H1 (cell line): ENCODE results near the gene TMEM131L. TPM values are rescaled to one million over a fixed set of nuclear protein-coding genes. Genes with fewer than 3 reads are reported as not detected.

Source experiments
- CTCF ChIA-PET: fragments of 300-600 bp; sonication (Branson Sonifier 250); formaldehyde crosslinking; loops from one replicate; lab custom pipeline; 2021; ENCODE audit not compliant: partially characterized antibody; lab: Charles Lee
- POLR2A ChIA-PET: fragments of 300-600 bp; sonication (Branson Sonifier 250); formaldehyde crosslinking; loops from one replicate; lab custom pipeline; 2021; ENCODE audit warnings: inconsistent platforms; ENCODE audit not compliant: partially characterized antibody; lab: Charles Lee
- DNase-seq, 2 experiments: peaks; one replicate each; pipeline versions ENCODE4 v3.0.0 to v3.0.0-alpha.2; 2010 to 2022; ENCODE audit warnings: low spot score in 2 of 2, low read depth in 1 of 2, mixed read lengths in 1 of 2
- FAIRE-seq: peaks from 2 replicates; lab custom pipeline; 2011; peaks lifted over from hg19 to GRCh38; lab: Jason Lieb, UNC
- H2AFZ ChIP-seq: 2 replicates; pipeline ENCODE4 v1.8.1; 2012; ENCODE audit warnings: low read length, inconsistent platforms
- H2AK5ac ChIP-seq: 2 replicates; pipeline ENCODE4 v1.6.1; 2013; ENCODE audit warnings: low read depth, low read length
- H2BK120ac ChIP-seq: replicated peaks from 2 replicates; pipeline ENCODE3; 2013; ENCODE audit warnings: low read depth, low read length, inconsistent platforms
- H2BK12ac ChIP-seq: 2 replicates; pipeline ENCODE4 v1.6.1; 2013; ENCODE audit warnings: low read depth, low read length
- H2BK15ac ChIP-seq: 2 replicates; pipeline ENCODE4 v1.6.1; 2013; ENCODE audit warnings: low read length
- H2BK20ac ChIP-seq: 2 replicates; pipeline ENCODE4 v1.6.1; 2013; ENCODE audit warnings: low read length
- H2BK5ac ChIP-seq: 2 replicates; pipeline ENCODE4 v1.6.1; 2013; ENCODE audit warnings: low read depth, low read length
- H3K14ac ChIP-seq: 2 replicates; pipeline ENCODE4 v1.6.1; 2013; ENCODE audit warnings: inconsistent platforms; ENCODE audit not compliant: insufficient read length
- H3K18ac ChIP-seq: 2 replicates; pipeline ENCODE4 v1.6.1; 2013; ENCODE audit warnings: low read length; ENCODE audit errors: extremely low read depth
- H3K23ac ChIP-seq: 2 replicates; pipeline ENCODE4 v1.6.1; 2013; ENCODE audit warnings: inconsistent platforms; ENCODE audit not compliant: insufficient read length
- H3K23me2 ChIP-seq: 2 replicates; pipeline ENCODE4 v1.6.1; 2013; ENCODE audit warnings: low read depth, low read length
- H3K27ac ChIP-seq: 2 replicates; pipeline ENCODE4 v1.6.1; 2011; ENCODE audit warnings: low read depth, low read length, inconsistent platforms
- H3K27me3 ChIP-seq, 4 experiments: replicated peaks in 1 of 4; 1 replicate in 1 of 4; 2 replicates in 3 of 4; pipeline versions ENCODE4 v1.6.1 to v1.8.1; 2011 to 2013; ENCODE audit warnings: low read length in 3 of 4, mild to moderate bottlenecking in 3 of 4, inconsistent platforms in 2 of 4, mixed read lengths in 2 of 4, moderate library complexity in 1 of 4; ENCODE audit not compliant: control insufficient read depth in 3 of 4, insufficient read depth in 3 of 4; ENCODE audit errors: extremely low read depth in 1 of 4
- H3K36me3 ChIP-seq, 4 experiments: 2 replicates each; pipeline versions ENCODE4 v1.6.1 to v1.8.1; 2011 to 2013; ENCODE audit warnings: mild to moderate bottlenecking in 4 of 4, low read length in 3 of 4, moderate library complexity in 2 of 4, control low read depth in 1 of 4, inconsistent platforms in 1 of 4; ENCODE audit not compliant: insufficient read depth in 4 of 4, control insufficient read depth in 2 of 4
- H3K4ac ChIP-seq: replicated peaks from 2 replicates; pipeline ENCODE3; 2013; ENCODE audit warnings: low read length, low read depth, mixed read lengths, inconsistent platforms; ENCODE audit not compliant: insufficient read length
- H3K4me1 ChIP-seq, 4 experiments: replicated peaks in 1 of 4; 1 replicate in 1 of 4; 2 replicates in 3 of 4; pipeline versions ENCODE4 v1.6.1 to v1.8.1; 2011 to 2013; ENCODE audit warnings: low read length in 3 of 4, inconsistent platforms in 2 of 4, mixed read lengths in 1 of 4; ENCODE audit not compliant: insufficient read depth in 4 of 4, control insufficient read depth in 3 of 4
- H3K4me2 ChIP-seq, 2 experiments: 2 replicates each; pipeline versions ENCODE4 v1.6.1 to v1.8.1; 2011 to 2013; ENCODE audit warnings: low read depth in 2 of 2, low read length in 2 of 2, control low read depth in 1 of 2, inconsistent platforms in 1 of 2, mild to moderate bottlenecking in 1 of 2; ENCODE audit not compliant: insufficient read depth in 1 of 2
- H3K4me3 ChIP-seq, 4 experiments: fragments of 200-600, 300-600 bp in 1 of 4; sonication (generic), shearing (Covaris generic), sonication (Bioruptor Twin) in 1 of 4; 2 replicates each; pipeline versions ENCODE4 v1.5.1 to v1.8.1; 2011 to 2016; ENCODE audit warnings: low read length in 4 of 4, low read depth in 3 of 4, control low read depth in 2 of 4, inconsistent platforms in 2 of 4, mild to moderate bottlenecking in 2 of 4, mixed read lengths in 1 of 4, moderate library complexity in 1 of 4; ENCODE audit not compliant: insufficient read depth in 2 of 4; ENCODE audit errors: extremely low read depth in 1 of 4
- H3K56ac ChIP-seq: replicated peaks from 2 replicates; pipeline ENCODE3; 2013; ENCODE audit warnings: low read depth, mild to moderate bottlenecking, mixed read lengths, low read length, inconsistent platforms; ENCODE audit not compliant: insufficient read length
- H3K79me1 ChIP-seq: 2 replicates; pipeline ENCODE4 v1.6.1; 2013; ENCODE audit warnings: low read depth, low read length, control low read depth
- H3K79me2 ChIP-seq, 2 experiments: 2 replicates each; pipeline versions ENCODE4 v1.6.1 to v1.8.1; 2012 to 2013; ENCODE audit warnings: low read length in 2 of 2, mild to moderate bottlenecking in 2 of 2, inconsistent platforms in 1 of 2; ENCODE audit not compliant: insufficient read depth in 2 of 2, control insufficient read depth in 1 of 2
- H3K9ac ChIP-seq, 4 experiments: replicated peaks in 1 of 4; 1 replicate in 1 of 4; 2 replicates in 3 of 4; pipeline versions ENCODE4 v1.6.1 to v1.8.1; 2011 to 2013; ENCODE audit warnings: low read depth in 3 of 4, low read length in 3 of 4, control low read depth in 2 of 4, mild to moderate bottlenecking in 2 of 4, moderate library complexity in 2 of 4, inconsistent platforms in 1 of 4; ENCODE audit errors: extremely low read depth in 1 of 4
- H3K9me3 ChIP-seq, 2 experiments: 2 replicates each; pipeline versions ENCODE4 v1.6.1 to v1.8.1; 2012 to 2013; ENCODE audit warnings: mild to moderate bottlenecking in 2 of 2, moderate library complexity in 2 of 2, control low read depth in 1 of 2, inconsistent platforms in 1 of 2, low read depth in 1 of 2, low read length in 1 of 2, mixed read lengths in 1 of 2; ENCODE audit not compliant: insufficient read depth in 2 of 2
- H4K20me1 ChIP-seq, 2 experiments: replicated peaks in 1 of 2; 2 replicates each; pipeline versions ENCODE3 to v1.8.1; 2011 to 2013; ENCODE audit warnings: inconsistent platforms in 2 of 2, low read length in 2 of 2, mild to moderate bottlenecking in 1 of 2; ENCODE audit not compliant: insufficient read depth in 2 of 2, control insufficient read depth in 1 of 2
- H4K5ac ChIP-seq: 2 replicates; pipeline ENCODE4 v1.6.1; 2013; ENCODE audit warnings: low read length, low read depth, mixed read lengths, inconsistent platforms; ENCODE audit not compliant: insufficient read length
- H4K8ac ChIP-seq: 2 replicates; pipeline ENCODE4 v1.8.0; 2013; ENCODE audit warnings: mild to moderate bottlenecking, moderate library complexity, low read length, inconsistent platforms; ENCODE audit not compliant: insufficient read depth; ENCODE audit errors: extremely low read depth
- H4K91ac ChIP-seq: replicated peaks from 2 replicates; pipeline ENCODE3; 2013; ENCODE audit warnings: low read length, mixed read lengths, inconsistent platforms; ENCODE audit not compliant: insufficient read length
- CHD1 ChIP-seq: IDR thresholded peaks from 2 replicates; pipeline ENCODE4 v1.6.1; 2012; ENCODE audit warnings: low read depth, low read length, improper control_type of control experiment
- FOSL1 ChIP-seq: IDR thresholded peaks from 2 replicates; pipeline ENCODE4 v1.6.1; 2011; ENCODE audit warnings: mild to moderate bottlenecking, low read depth, low read length, moderate library complexity; ENCODE audit not compliant: insufficient read depth
- PHF8 ChIP-seq: fragments of 200-600 bp; sonication (generic); conservative IDR thresholded peaks from 2 replicates; pipeline ENCODE4 v1.7.1; 2012; ENCODE audit warnings: low read depth, mild to moderate bottlenecking, inconsistent platforms, low read length, moderate library complexity
- RBBP5 ChIP-seq: IDR thresholded peaks from 2 replicates; pipeline ENCODE4 v1.7.1; 2012; ENCODE audit warnings: low read depth, mild to moderate bottlenecking, inconsistent platforms, low read length, moderate library complexity, borderline replicate concordance
- RNF2 ChIP-seq: fragments of 200-900, 300-1000 bp; sonication (generic); IDR thresholded peaks from 2 replicates; pipeline ENCODE4 v1.7.1; 2016; ENCODE audit warnings: borderline replicate concordance, low read depth, mild to moderate bottlenecking, antibody characterized with exemption, low read length; ENCODE audit not compliant: poor library complexity, severe bottlenecking; ENCODE audit errors: missing control alignments
- SP1 ChIP-seq: IDR thresholded peaks from 2 replicates; pipeline ENCODE4 v1.6.1; 2011; ENCODE audit warnings: low read depth, low read length
- TAF1 ChIP-seq: IDR thresholded peaks from 2 replicates; pipeline ENCODE4 v1.6.1; 2011; ENCODE audit warnings: mild to moderate bottlenecking, low read depth, low read length
- WGBS, 2 experiments: shearing (Covaris generic) in 1 of 2; methylation state at CpG; one replicate each; pipeline versions ENCODE4 v1.1.6 to v1.1.7; 2013 to 2015; ENCODE audit warnings: low lambda C conversion rate in 2 of 2, mixed read lengths in 2 of 2, inconsistent platforms in 1 of 2, low coverage in 1 of 2, missing lambda C conversion rate in 1 of 2; ENCODE audit not compliant: insufficient replicate concordance in 2 of 2, insufficient coverage in 1 of 2, insufficient read length in 1 of 2; ENCODE audit errors: extremely low coverage in 1 of 2, missing lambda C conversion rate in 1 of 2; 5-methylcytosine and 5-hydroxymethylcytosine counted together
- polyA plus RNA-seq, 7 experiments: library from polyadenylated mRNA; depleted of rRNA in 3 of 7; stranded (reverse) in 5 of 7; unstranded in 2 of 7; fragments of >200 nt in 5 of 7; fragments of 200-250 nt in 2 of 7; gene quantifications; 1 replicate in 5 of 7; 2 replicates in 1 of 7; 4 replicates in 1 of 7; pipeline versions ENCODE4 v1.2.1 to v1.2.3, GENCODE V29; 2011 to 2013; ENCODE audit warnings: missing spikeins in 2 of 7, mixed read lengths in 2 of 7
- total RNA-seq: library from RNA; stranded (reverse); fragmentation: NEBNext Ultra II Directional; extraction: Animal tissue kit (Norgen Biotek cat#: 25700); gene quantifications from 2 replicates; pipeline ENCODE4 v1.2.1, GENCODE V29; 2021
- TF ChIP-seq, protein P1 (sequence below): IDR thresholded peaks from 2 replicates; pipeline ENCODE4 v1.6.1; 2012; ENCODE audit warnings: low read length, inconsistent platforms
- TF ChIP-seq, protein P2 (sequence below): IDR thresholded peaks from 2 replicates; pipeline ENCODE4 v1.6.1; 2012; ENCODE audit warnings: inconsistent platforms

The TMEM131L gene
- total and polyA plus RNA-seq, 2 of the 8 experiments (the other 6 are each of a cell fraction or from before 2014, with no cell fraction given) = 14.3 to 26.1 TPM

DNA sequence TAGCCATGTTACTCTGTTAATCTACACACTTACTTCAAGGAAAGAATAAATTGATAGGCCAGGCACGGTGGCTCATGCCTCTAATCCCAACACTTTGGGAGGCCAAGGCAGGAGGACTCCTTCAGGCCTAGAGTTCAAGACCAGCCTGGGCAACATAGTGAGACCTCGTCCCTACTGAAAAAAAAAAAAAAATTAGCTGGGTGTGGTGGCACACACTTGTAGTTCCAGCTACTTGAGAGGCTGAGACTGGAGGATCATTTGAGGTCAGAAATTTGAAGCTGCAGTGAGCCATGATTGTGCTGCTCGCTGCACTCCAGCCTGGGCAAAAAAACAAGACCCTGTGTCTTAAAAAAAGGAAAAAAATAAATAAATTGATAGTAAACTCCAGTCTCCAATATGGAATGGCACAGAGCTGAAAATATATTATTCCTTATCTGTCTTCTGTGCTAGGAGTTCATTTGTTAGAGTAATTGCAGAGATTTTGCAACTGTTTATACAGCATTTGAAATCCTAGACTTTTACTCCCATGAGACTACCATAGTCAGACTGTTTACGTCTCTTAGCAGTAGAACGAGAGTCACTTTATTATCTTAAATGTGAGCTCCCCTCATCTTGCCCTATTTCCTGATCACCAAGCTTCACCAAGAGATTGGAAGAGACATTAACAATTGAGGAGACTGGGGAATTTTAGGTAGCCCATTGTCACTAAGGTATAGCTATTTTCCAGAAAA lies 18.8 kb upstream of the TMEM131L start:
- no peak overlapping the region for H3K18ac ChIP-seq
- no peaks in the 10 kb centered on the region for H3K27me3 ChIP-seq
- H3K4me3 ChIP-seq = no peak overlapping the region
- CTCF ChIA-PET = interaction anchor here (1.0 to 2.5 kb wide), 3 partner anchors 13 to 97 kb away, joined by 3 to 7 read pairs (median 3); no protein-coding TSS in a partner anchor
- no peak overlapping the region for H3K56ac ChIP-seq
- H4K8ac ChIP-seq = no peak overlapping the region
- H3K4ac ChIP-seq = no peak overlapping the region
- H2BK5ac ChIP-seq = no peak overlapping the region
- H4K20me1 ChIP-seq = no peaks in the 10 kb centered on the region
- H3K14ac ChIP-seq = no peak overlapping the region
- H4K91ac ChIP-seq = no peak overlapping the region
- POLR2A ChIA-PET = interaction anchor here (0.6 kb wide), 1 partner anchor 94 kb away, joined by 3 read pairs; no protein-coding TSS in a partner anchor
- H3K27ac ChIP-seq = no peak overlapping the region
- no peaks in the 10 kb centered on the region for H3K79me1 ChIP-seq
- no peak for DNase-seq
- H3K4me1 ChIP-seq = peaks cover 1 to 7% (median 4%) of the 10 kb centered on the region in 4 experiments; a peak in 5 of 7 replicates
- no peak overlapping the region for H2BK12ac ChIP-seq
- H2AK5ac ChIP-seq = no peak overlapping the region
- H4K5ac ChIP-seq = no peak overlapping the region
- H3K79me2 ChIP-seq = no peaks in the 10 kb centered on the region
- no peak overlapping the region for H2AFZ ChIP-seq
- H3K9me3 ChIP-seq = no peaks in the 10 kb centered on the region
- no peak overlapping the region for H2BK20ac ChIP-seq
- FAIRE-seq = no peak
- no peak overlapping the region for H3K9ac ChIP-seq
- WGBS, 2 experiments = 92% methylated on average over 5 of the region's 5 CpGs; no CpG with 5 or more reads in 1 of the 2 experiments
- H3K4me2 ChIP-seq = no peak overlapping the region
- no peak overlapping the region for H2BK120ac ChIP-seq
- 0 out of 2 replicates have a peak, but pooled peaks cover 3% of the 10 kb centered on the region for H3K23me2 ChIP-seq
- no peak overlapping the region for H3K23ac ChIP-seq
- no peaks in the 10 kb centered on the region for H3K36me3 ChIP-seq
- no peak overlapping the region for H2BK15ac ChIP-seq
- TF ChIP-seq CHD1 (no peak), FOSL1 (no peak), SP1 (no peak), RNF2 (no peak), PHF8 (no peak), RBBP5 (no peak), TAF1 (no peak)
- TF ChIP-seq, protein P1, sequence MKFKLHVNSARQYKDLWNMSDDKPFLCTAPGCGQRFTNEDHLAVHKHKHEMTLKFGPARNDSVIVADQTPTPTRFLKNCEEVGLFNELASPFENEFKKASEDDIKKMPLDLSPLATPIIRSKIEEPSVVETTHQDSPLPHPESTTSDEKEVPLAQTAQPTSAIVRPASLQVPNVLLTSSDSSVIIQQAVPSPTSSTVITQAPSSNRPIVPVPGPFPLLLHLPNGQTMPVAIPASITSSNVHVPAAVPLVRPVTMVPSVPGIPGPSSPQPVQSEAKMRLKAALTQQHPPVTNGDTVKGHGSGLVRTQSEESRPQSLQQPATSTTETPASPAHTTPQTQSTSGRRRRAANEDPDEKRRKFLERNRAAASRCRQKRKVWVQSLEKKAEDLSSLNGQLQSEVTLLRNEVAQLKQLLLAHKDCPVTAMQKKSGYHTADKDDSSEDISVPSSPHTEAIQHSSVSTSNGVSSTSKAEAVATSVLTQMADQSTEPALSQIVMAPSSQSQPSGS = no peak
- TF ChIP-seq, protein P2, sequence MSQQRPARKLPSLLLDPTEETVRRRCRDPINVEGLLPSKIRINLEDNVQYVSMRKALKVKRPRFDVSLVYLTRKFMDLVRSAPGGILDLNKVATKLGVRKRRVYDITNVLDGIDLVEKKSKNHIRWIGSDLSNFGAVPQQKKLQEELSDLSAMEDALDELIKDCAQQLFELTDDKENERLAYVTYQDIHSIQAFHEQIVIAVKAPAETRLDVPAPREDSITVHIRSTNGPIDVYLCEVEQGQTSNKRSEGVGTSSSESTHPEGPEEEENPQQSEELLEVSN = no peak
